Right ventricle myocardium superior (tissue), 1 donor: ENCODE data around the gene GRHL3. TPM values are rescaled to one million over a fixed set of nuclear protein-coding genes. Genes with fewer than 3 reads are reported as not detected.

Experiments
- ATAC-seq: fragments of 200-7000 bp; cut with Tn5 transposase; one replicate; pipeline ENCODE4 v1.9.1; 2020; ENCODE audit warnings: mild to moderate bottlenecking; ENCODE audit not compliant: poor library complexity
- DNase-seq: peaks from one replicate; pipeline ENCODE4 v3.0.0-alpha.2; 2020
- intact Hi-C: fragments of 100-400 bp; cut with DNase I; formaldehyde crosslinking; loops from one replicate; pipeline ENCODE4 v1.11.2; 2022
- total RNA-seq: library from RNA; stranded (reverse); fragmentation: NEBNext Ultra II Directional; extraction: Animal tissue kit (Norgen Biotek cat#: 25700); gene quantifications from one replicate; pipeline ENCODE4 v1.2.1, GENCODE V29; 2021
- donor health status: DM: no; HTN: yes; CAD: no; lungs with severe emphysema.

GRHL3 gene
- total RNA-seq, 1 donor from 2014 or later = not detected

- DNase-seq = no peak
- intact Hi-C loops = no loop called here
- ATAC-seq = no peak
Measured at GRCh38 chr1:24311234-24311633, 7.9 kb upstream of the GRHL3 start.

DNA sequence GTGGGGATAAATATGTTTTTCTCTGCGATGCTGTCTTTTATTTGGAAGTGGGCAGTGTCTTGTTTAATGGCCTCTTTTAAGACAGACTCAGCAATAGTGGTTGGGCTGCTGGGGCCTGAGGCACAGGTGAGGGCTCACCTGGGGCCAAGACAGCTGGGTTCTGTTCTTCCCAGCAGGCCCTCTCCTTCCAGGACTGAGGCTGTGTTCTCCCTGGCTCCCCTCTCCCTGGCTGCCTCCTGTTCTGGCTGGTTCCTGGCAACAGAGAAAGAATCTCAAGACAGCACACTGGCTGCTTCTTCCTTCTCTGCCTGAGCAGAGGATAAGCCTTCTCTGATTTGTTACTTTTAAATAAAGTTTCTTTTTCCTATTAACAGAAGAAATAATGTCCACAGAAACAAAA, 7.4 kb upstream of the GRHL3 start:
- intact Hi-C loops = no loop called here
- no peak for ATAC-seq

GRCh38 chr1:24315391-24315790, 3.8 kb upstream of the GRHL3 start:
- intact Hi-C loops = no loop called here
- ATAC-seq (no peak), DNase-seq (no peak)

More for the DNA sequence above, 7.4 kb upstream of the GRHL3 start:
- no peak for DNase-seq

GRCh38 chr1:24316645-24317044, 2.5 kb upstream of the GRHL3 start:
- intact Hi-C loops = no loop called here
- ATAC-seq (no peak), DNase-seq (no peak)

- intact Hi-C loops = no loop called here
- no peak for DNase-seq
- ATAC-seq = no peak
Measured at GRCh38 chr1:24317081-24317480, 2.1 kb upstream of the GRHL3 start.

DNA sequence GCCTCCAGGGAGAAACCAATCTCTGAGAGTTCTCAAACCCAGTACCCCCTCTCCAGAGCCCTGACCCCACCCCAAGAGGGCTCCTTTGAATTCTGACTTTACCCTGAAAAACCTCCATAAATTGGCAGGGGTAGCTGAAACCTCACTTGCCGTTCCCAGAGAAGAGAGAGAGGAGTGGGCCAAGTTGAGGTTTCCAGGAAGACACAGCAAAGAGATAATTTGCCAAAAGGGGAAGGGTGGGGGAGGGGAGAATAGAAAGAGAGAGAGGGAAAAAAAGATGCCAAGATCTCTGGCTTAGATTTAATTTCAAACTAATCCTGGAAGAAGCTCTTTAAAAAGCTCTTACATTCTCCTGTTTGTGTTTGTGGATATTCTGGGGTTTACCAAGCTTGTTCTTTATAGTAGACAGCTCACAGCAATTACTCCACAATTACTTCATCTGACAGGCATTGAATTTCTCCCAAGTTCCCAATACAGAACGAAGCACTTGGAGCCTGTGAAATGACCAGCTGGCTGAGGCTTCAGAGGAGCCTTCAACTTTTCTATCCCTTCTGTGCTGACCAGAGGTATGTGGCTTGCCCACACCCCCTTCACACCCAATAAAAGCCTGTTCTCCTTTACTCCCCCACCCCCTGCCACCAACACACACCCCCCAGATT, 1.1 kb upstream of the GRHL3 start:
- ATAC-seq = no peak
- DNase-seq = no peak
- intact Hi-C loops = no loop called here

GRCh38 chr1:24318615-24319311, 394 bp upstream of the GRHL3 start:
- intact Hi-C loops = no loop called here
- no peak for ATAC-seq
- DNase-seq = no peak

GRCh38 chr1:24319962-24320361, 805 bp downstream of the GRHL3 start:
- DNase-seq = no peak
- no peak for ATAC-seq
- intact Hi-C loops = no loop called here

- intact Hi-C loops = no loop called here
- no peak for ATAC-seq
- DNase-seq = no peak
Measured at GRCh38 chr1:24321126-24321525, 2.0 kb downstream of the GRHL3 start.

DNA sequence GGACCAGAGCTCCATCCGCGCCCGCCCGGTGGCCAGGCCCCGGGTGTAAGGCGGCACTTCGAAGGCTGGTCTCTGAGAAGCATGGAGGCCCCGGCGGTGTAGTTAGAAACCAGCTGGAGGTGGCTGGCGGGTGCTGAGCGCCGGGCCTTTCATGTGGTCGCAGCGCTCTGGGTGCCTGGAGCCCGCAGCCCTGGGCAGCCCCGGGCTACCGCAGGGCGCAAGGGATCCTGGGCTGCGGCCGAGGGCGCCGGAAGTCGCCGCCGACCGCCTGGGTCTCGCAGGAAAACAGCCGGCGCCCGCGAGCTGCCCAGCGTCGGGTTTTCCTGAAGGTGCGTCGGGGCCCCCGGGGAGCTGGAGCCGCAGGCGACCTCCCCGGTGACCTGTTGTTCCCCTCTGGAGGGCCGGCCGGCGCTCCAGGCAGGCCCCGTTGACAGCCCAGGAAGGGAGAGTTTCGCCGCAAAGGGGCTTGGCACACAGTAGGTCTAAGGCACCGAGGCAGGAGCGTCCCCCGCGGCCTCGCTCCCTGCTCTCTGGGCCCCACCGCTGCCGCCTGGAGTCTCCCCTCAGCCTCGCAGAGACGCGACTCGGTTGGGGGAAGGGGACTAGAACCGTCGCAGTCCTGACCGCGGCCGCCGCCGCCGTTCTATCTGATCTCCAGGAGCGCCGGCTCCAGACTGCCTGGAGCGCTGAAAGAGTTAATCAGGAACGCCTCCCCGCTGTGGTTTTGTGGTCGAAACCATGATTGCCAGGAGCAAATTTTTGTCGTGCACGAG, 2.7 kb downstream of the GRHL3 start:
- ATAC-seq (peak; percentile 88), DNase-seq (peak; percentile 68)
- intact Hi-C loops = no loop called here

GRCh38 chr1:24322470-24323177, 3.5 kb downstream of the GRHL3 start:
- intact Hi-C loops = no loop called here
- DNase-seq = no peak
- ATAC-seq = peak; percentile 61

DNA sequence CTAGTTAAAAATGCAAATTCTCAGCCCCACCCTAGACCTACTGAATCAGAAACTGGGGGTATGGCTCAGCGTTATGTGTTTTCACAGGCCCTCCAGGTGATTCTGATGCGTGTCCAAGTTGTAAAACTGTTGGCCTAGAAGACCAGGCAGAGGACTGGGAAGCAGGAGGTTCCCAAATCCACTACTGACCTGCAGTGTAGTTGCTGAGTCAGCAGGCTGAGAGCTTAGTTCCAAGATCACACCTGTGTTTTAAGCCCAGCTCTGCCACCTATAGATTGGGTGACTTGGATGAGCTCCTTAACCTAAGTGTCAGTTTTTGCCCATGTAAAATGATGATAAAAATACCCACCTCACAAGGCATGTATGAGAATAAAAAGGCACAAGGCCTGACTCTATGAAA, 4.1 kb downstream of the GRHL3 start:
- intact Hi-C loops = no loop called here
- DNase-seq (no peak), ATAC-seq (no peak)

DNA sequence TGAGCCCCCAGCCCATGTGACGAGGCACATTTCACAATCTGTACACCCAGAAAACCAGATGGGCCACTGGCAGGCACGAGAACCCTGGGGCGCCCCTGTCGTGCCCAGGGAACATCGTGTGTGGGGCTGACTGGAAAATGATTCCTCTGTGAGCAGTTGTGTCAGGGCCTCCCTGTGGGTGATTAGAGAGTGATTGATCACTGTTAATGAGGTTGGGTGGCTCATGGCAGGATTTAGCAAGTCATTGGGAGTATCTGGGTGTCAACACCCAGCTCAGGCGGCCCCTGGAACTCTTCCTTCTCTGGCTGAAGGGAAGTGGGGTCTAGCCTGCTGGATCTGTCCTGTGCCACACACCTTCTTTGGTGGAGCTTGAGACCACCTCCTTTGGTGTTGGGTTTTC, 5.7 kb downstream of the GRHL3 start:
- intact Hi-C loops = no loop called here
- DNase-seq (no peak), ATAC-seq (no peak)

GRCh38 chr1:24325587-24326449, 6.7 kb downstream of the GRHL3 start:
- ATAC-seq = no peak
- DNase-seq = no peak
- intact Hi-C loops = no loop called here

GRCh38 chr1:24327486-24327885, 8.3 kb downstream of the GRHL3 start:
- intact Hi-C loops = no loop called here
- DNase-seq = no peak
- no peak for ATAC-seq

DNA sequence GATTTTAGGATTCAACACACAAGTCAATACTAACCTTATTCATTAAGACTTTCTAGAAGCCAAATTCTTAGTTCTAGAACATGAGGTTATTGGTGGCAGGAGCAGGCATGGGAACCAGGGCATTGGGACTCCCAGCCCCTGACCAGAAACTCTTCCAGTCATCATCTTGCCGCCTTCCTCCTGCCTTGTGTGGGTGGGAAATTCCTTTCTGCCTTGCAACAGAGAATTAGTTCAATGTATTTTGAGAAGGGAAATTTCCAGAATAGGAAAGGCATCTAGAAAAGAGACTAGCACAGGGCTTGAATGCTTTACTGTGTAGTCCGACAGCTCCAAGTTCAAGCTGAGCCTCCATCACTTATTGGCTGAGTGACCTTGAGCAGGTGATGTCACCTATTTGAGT, 8.7 kb downstream of the GRHL3 start:
- intact Hi-C loops = no loop called here
- ATAC-seq (no peak), DNase-seq (no peak)

GRCh38 chr1:24329331-24329730, 10.2 kb downstream of the GRHL3 start:
- ATAC-seq (no peak), DNase-seq (no peak)
- intact Hi-C loops = no loop called here

GRCh38 chr1:24329797-24330543, 10.8 kb downstream of the GRHL3 start:
- no peak for DNase-seq
- ATAC-seq = no peak
- intact Hi-C loops = no loop called here
